Kidney (tissue), 14 donors: ENCODE measurements around the gene SORBS2. TPM values are rescaled to one million over a fixed set of nuclear protein-coding genes. Genes with fewer than 3 reads are reported as not detected.

Experiments used
- DNase-seq, 5 donors: peaks; one replicate each; pipeline ENCODE4 v3.0.0-alpha.2; 2013 to 2020
- FAIRE-seq: peaks from 2 replicates; lab custom pipeline; 2012; peaks lifted over from hg19 to GRCh38; lab: Jason Lieb, UNC
- H3K27ac ChIP-seq, 2 donors: one replicate each; pipeline ENCODE4 v1.7.0; 2013; ENCODE audit warnings: low read depth in 2 of 2, low read length in 2 of 2, inconsistent platforms in 1 of 2
- H3K27me3 ChIP-seq: one replicate; pipeline ENCODE4 v1.7.1; 2013; ENCODE audit warnings: low read length, inconsistent platforms; ENCODE audit not compliant: control insufficient read depth, insufficient read depth
- H3K36me3 ChIP-seq, 3 donors: one replicate each; pipeline versions ENCODE4 v1.7.0 to v1.7.1; 2013; ENCODE audit warnings: low read length in 3 of 3, control low read depth in 1 of 3, inconsistent platforms in 1 of 3; ENCODE audit not compliant: insufficient read depth in 3 of 3, control insufficient read depth in 2 of 3
- H3K4me1 ChIP-seq, 3 donors: one replicate each; pipeline versions ENCODE4 v1.7.0 to v1.7.1; 2013; ENCODE audit warnings: low read length in 3 of 3, inconsistent platforms in 1 of 3, low read depth in 1 of 3; ENCODE audit not compliant: control insufficient read depth in 2 of 3, insufficient read depth in 2 of 3
- H3K4me3 ChIP-seq, 3 donors: one replicate each; pipeline versions ENCODE4 v1.7.0 to v1.8.1; 2013; ENCODE audit warnings: low read length in 3 of 3, control low read depth in 1 of 3, inconsistent platforms in 1 of 3
- H3K9ac ChIP-seq, 3 donors: one replicate each; pipeline versions ENCODE4 v1.7.0 to v1.7.1; 2013; ENCODE audit warnings: low read length in 3 of 3, control low read depth in 1 of 3, inconsistent platforms in 1 of 3
- H3K9me3 ChIP-seq, 3 donors: one replicate each; pipeline versions ENCODE4 v1.7.0 to v1.7.1; 2013; ENCODE audit warnings: low read length in 3 of 3, control low read depth in 1 of 3, inconsistent platforms in 1 of 3; ENCODE audit not compliant: control insufficient read depth in 2 of 3, insufficient read depth in 1 of 3
- CTCF ChIP-seq: IDR thresholded peaks from 3 replicates; pipeline ENCODE4 v1.5.1; 2012; ENCODE audit warnings: mild to moderate bottlenecking, moderate library complexity, borderline replicate concordance; ENCODE audit not compliant: insufficient read depth; ENCODE audit errors: extremely low read depth
- intact Hi-C: fragments of 100-400 bp; cut with DNase I; formaldehyde crosslinking; loops from one replicate; pipeline ENCODE4 v1.11.1; 2022
- polyA plus RNA-seq: library from polyadenylated mRNA; stranded (reverse); fragments of 350-450 nt; fragmentation: Illumina TruSeq; extraction: RNeasy Lipid Tissue Mini Kit (QIAGEN cat#74804); gene quantifications from one replicate; pipeline ENCODE4 v1.2.3, GENCODE V29; 2014; ENCODE audit warnings: low read depth, low replicate concordance; ENCODE audit not compliant: insufficient read depth
- total RNA-seq: library from RNA; stranded (reverse); fragmentation: NEBNext Ultra II Directional; extraction: Animal tissue kit (Norgen Biotek cat#: 25700); gene quantifications from one replicate; pipeline ENCODE4 v1.2.1, GENCODE V29; 2021
- donor health status: control.
- donor health status: control.
- donor health status: control.
- donor health status: control.
- donor health status: control.
- donor health status: DM: yes; HTN: yes; CAD: no.
- donor health status: Normal renal cell carcinoma (clear cell type).

The SORBS2 gene
- total and polyA plus RNA-seq, 2 donors from 2014 or later: 26.0 to 127 TPM

- peak overlapping the region in 2 of 3 donors; percentile 11 to 12 for H3K4me3 ChIP-seq
Measured at GRCh38 chr4:185737489-185738037, 74.4 kb downstream of the SORBS2 start.

GRCh38 chr4:185736882-185737281, 75.1 kb downstream of the SORBS2 start:
- Histone ChIP-seq H3K27me3 (no peaks in the 10 kb centered on the region), H3K27ac (no peak overlapping the region), H3K9ac (no peak overlapping the region), H3K9me3 (no peaks in the 10 kb centered on the region), H3K36me3 (peaks cover 0 to 2% (median 0%) of the 10 kb centered on the region in 3 donors), H3K4me1 (peaks cover 0 to 13% (median 9%) of the 10 kb centered on the region in 3 donors), H3K4me3 (no peak overlapping the region)
- TF ChIP-seq CTCF: no peak
- intact Hi-C loops: no loop called here
- FAIRE-seq (no peak), DNase-seq (no peak)

More at GRCh38 chr4:185737489-185738037, 74.4 kb downstream of the SORBS2 start:
- Histone ChIP-seq H3K9me3 (no peaks in the 10 kb centered on the region), H3K27ac (peak overlapping the region; percentile 41 to 65), H3K4me1 (peaks cover 0 to 13% (median 9%) of the 10 kb centered on the region in 3 donors), H3K9ac (no peak overlapping the region), H3K36me3 (peaks cover 0 to 2% (median 0%) of the 10 kb centered on the region in 3 donors), H3K27me3 (no peaks in the 10 kb centered on the region)
- FAIRE-seq (no peak), DNase-seq (no peak)
- no peak for TF ChIP-seq CTCF
- intact Hi-C loops: no loop called here

- H3K4me1 ChIP-seq: peaks cover 0 to 13% (median 9%) of the 10 kb centered on the region in 3 donors
- DNase-seq (no peak), FAIRE-seq (no peak)
- no peak for TF ChIP-seq CTCF
- H3K36me3 ChIP-seq: peaks cover 0 to 2% (median 0%) of the 10 kb centered on the region in 3 donors
- no peak overlapping the region for H3K27ac ChIP-seq
- intact Hi-C loops: no loop called here
- no peak overlapping the region for H3K4me3 ChIP-seq
- H3K27me3 ChIP-seq: no peaks in the 10 kb centered on the region
- H3K9ac ChIP-seq: no peak overlapping the region
- no peaks in the 10 kb centered on the region for H3K9me3 ChIP-seq
Measured at GRCh38 chr4:185735866-185736400, 76.1 kb downstream of the SORBS2 start.
